Heart left ventricle (tissue), 16 donors: ENCODE data around the gene RAB14. TPM values are rescaled to one million over a fixed set of nuclear protein-coding genes. Genes with fewer than 3 reads are reported as not detected.
"Not testable (repeated sequence)": the region's sequence is repeated elsewhere in the genome, so short reads cannot be mapped to it uniquely, and the experiment has no call there.

Experiments used
- ATAC-seq, 4 donors: fragments of 200-7000 bp; cut with Tn5 transposase; one replicate each; pipeline ENCODE4 v1.9.1; 2020 to 2022; ENCODE audit warnings: moderate library complexity in 4 of 4, mild to moderate bottlenecking in 3 of 4, moderate number of reproducible peaks in 1 of 4
- DNase-seq, 5 donors: peaks; one replicate each; pipeline ENCODE4 v3.0.0-alpha.2; 2020
- H3K27ac ChIP-seq, 12 donors: fragments of 200-600 bp; sonication (generic) in 4 of 12; one replicate each; pipeline versions ENCODE4 v1.5.0 to v1.8.0; 2016 to 2022; ENCODE audit warnings: mild to moderate bottlenecking in 2 of 12
- H3K27me3 ChIP-seq, 9 donors: fragments of 200-600 bp; sonication (generic) in 2 of 9; one replicate each; pipeline versions ENCODE4 v1.5.1 to v1.8.0; 2016 to 2022; ENCODE audit warnings: mild to moderate bottlenecking in 3 of 9
- H3K36me3 ChIP-seq, 9 donors: fragments of 200-600 bp; sonication (generic) in 2 of 9; one replicate each; pipeline versions ENCODE4 v1.5.0 to v1.8.0; 2018 to 2022; ENCODE audit warnings: mild to moderate bottlenecking in 2 of 9
- H3K4me1 ChIP-seq, 12 donors: fragments of 200-600 bp; sonication (generic) in 4 of 12; one replicate each; pipeline versions ENCODE4 v1.5.0 to v1.8.0; 2016 to 2022; ENCODE audit warnings: mild to moderate bottlenecking in 3 of 12
- H3K4me3 ChIP-seq, 12 donors: fragments of 200-600 bp; sonication (generic) in 4 of 12; one replicate each; pipeline versions ENCODE4 v1.5.0 to v1.8.0; 2017 to 2022; ENCODE audit warnings: mild to moderate bottlenecking in 9 of 12, moderate library complexity in 4 of 12
- H3K9me3 ChIP-seq, 12 donors: fragments of 200-600 bp; sonication (generic) in 4 of 12; one replicate each; pipeline versions ENCODE4 v1.5.0 to v1.8.0; 2016 to 2022; ENCODE audit warnings: mild to moderate bottlenecking in 1 of 12
- CTCF ChIP-seq, 12 donors: fragments of 200-600 bp; sonication (generic) in 4 of 12; IDR thresholded peaks; one replicate each; pipeline versions ENCODE4 v1.5.0 to v1.8.0; 2018 to 2022; ENCODE audit warnings: antibody characterized with exemption in 12 of 12, mild to moderate bottlenecking in 5 of 12
- POLR2A ChIP-seq, 2 donors: fragments of 450-650 bp; IDR thresholded peaks; one replicate each; pipeline ENCODE4 v1.6.1; 2017; ENCODE audit warnings: antibody characterized with exemption in 2 of 2, mild to moderate bottlenecking in 2 of 2, moderate library complexity in 2 of 2
- WGBS, 4 donors: extraction: QIAGEN DNeasy Blood & Tissue Kit in 2 of 4; methylation state at CpG; one replicate each; pipeline versions ENCODE4 v1.1.5 to v1.1.7; 2013 to 2018; 5-methylcytosine and 5-hydroxymethylcytosine counted together
- intact Hi-C, 10 donors: fragments of 100-400 bp; cut with DNase I; formaldehyde crosslinking; loops; one replicate each; pipeline versions ENCODE4 v1.11.1 to v1.14.2; 2022
- polyA plus RNA-seq, 2 donors: library from polyadenylated mRNA; stranded (reverse); fragments of 200-250 nt; gene quantifications; one replicate each; pipeline ENCODE4 v1.2.3, GENCODE V29; 2013
- total RNA-seq, 9 donors: library from RNA; depleted of rRNA in 2 of 9; stranded (reverse); fragments of >200 nt in 2 of 9; fragmentation: NEBNext Ultra II Directional in 3 of 9; extraction: Animal tissue kit (Norgen Biotek cat#: 25700) in 3 of 9; gene quantifications; one replicate each; pipeline versions ENCODE4 v1.1.0 to v1.2.4, GENCODE V29; 2016 to 2023
- donor health status: ischemic (EF 13 %, LVEDD 7.1; RV severe dilation, severe dysfunction).
- donor health status: healthy with polysubstance abuse.
- donor health status: DM: no; HTN: yes; CAD: no.
- donor health status: DM: no; HTN: no; CAD: no.
- donor health status: ischemic (EF 25% LVEDD 6.9; RV normal size, moderate dysfunction).
- donor health status: ischemic (EF 25% LVEDD 5.7; RV mildly dilated, moderate dysfunction).
- donor health status: healthy.
- donor health status: DM: yes; HTN: yes; CAD: no.
- donor health status: ischemic (EF 35%, LVEDD 5.7; RV mildly dilated, moderate dysfunction).
- donor health status: nonischemic (EF 11% LVEDD 7.7; RV severe dilation, severe dysfunction).
- donor health status: DM: yes; HTN: yes; CAD: no.
- donor health status: PGD.
- donor health status: ischemic (EF 29% LVEDD 5.4; RV normal size, mild dysfunction).
- donor health status: nonischemic (EF 23%, LVEDD 6.1; RV moderate dilation, normal function).

RAB14 gene
- total and polyA plus RNA-seq, 11 donors, result 15.8 to 66.9 (median 50.4) TPM

DNA sequence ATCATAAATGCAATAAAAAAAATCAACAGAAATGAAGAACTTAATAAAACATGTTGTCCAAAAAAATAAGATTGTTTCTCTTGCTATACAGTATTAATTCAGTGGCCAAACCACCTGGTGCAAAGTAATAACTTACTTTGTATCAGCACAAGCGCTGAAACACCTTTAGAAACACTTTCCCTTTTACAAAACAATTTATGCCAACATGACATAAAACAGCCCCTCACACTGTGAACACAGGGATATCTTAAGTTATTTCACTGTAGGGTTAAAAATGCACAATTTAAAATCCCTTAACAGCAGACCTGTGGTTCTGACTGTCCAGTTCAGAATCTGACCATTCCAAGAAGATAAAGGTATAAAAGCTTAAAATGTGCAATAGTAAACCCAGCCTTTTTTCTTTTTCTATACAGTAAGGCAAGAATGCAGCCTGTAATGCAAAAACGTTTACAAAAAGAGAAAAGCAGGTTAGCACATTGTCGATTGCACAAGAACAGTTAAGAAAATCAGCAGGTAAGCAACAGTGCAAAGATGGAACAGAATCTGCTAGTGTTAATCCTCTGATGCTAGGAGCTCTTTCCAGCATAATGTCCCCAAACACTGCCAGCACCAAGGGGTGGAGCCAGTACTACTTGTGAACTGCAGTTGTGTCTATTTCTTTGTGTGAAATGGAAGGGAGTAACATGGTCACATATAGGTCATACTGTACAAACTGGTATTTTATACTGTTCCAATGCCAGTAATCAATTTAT is 21.6 kb downstream of the RAB14 start:
- H3K4me3 ChIP-seq, result no peak overlapping the region
- H3K27me3 ChIP-seq, result no peaks in the 10 kb centered on the region
- intact Hi-C loops, result no loop called here
- H3K4me1 ChIP-seq, result peaks cover 0 to 49% (median 34%) of the 10 kb centered on the region in 12 donors
- ATAC-seq (no peak), DNase-seq (no peak)
- TF ChIP-seq CTCF (IDR thresholded peaks at IDR 0.05), result no peak
- H3K36me3 ChIP-seq, result peaks cover 0 to 92% (median 72%) of the 10 kb centered on the region in 9 donors
- no peaks in the 10 kb centered on the region for H3K9me3 ChIP-seq
- WGBS, 4 donors, result 75 to 93% (median 78%) methylated on average over 3 of the region's 3 CpGs
- no peak overlapping the region for H3K27ac ChIP-seq

GRCh38 chr9:121179373-121179721 is 22.3 kb downstream of the RAB14 start:
- H3K36me3 ChIP-seq, result peaks cover 0 to 100% (median 78%) of the 10 kb centered on the region in 9 donors
- intact Hi-C loops, H3K27me3 ChIP-seq, H3K27ac ChIP-seq, ATAC-seq, DNase-seq, H3K4me3 ChIP-seq, H3K9me3 ChIP-seq: not testable (repeated sequence)
- peaks cover 0 to 41% (median 27%) of the 10 kb centered on the region in 12 donors for H3K4me1 ChIP-seq
- WGBS, 4 donors, result 94 to 96% (median 96%) methylated on average over 1 of the region's 1 CpG

DNA sequence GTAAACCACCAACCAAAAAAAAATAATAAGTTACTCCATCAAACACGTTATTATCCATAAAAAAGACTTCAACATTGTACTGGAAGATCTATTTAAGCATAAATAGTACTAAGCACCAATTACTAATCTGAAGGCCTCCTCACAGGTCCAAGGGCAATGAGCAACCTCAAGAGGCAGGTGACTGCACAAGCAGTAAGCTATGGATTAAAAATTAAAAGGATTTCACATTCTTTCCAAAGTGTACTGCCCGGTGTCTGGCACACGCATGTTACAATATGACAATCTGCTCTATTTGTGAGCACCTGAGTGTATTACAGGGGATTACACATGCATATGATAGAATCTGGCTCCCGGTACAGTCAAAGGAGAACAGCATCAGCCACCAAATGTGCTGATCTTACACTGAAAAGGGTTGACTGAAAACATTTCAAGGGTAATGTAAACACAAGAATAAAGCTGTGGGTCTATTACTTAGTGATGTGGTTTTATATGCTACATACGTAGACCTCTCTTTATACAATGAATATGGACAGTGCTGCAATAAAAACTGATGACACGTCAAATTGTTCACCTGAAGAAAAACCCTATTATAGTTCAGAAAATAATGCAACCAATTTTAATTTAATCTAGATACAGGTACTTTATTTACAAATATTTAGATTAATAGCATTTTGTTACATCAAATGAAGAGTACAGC is 22.8 kb downstream of the RAB14 start:
- Histone ChIP-seq H3K36me3 (peaks cover 0 to 100% (median 83%) of the 10 kb centered on the region in 9 donors), H3K4me3 (no peak overlapping the region), H3K9me3 (no peaks in the 10 kb centered on the region), H3K4me1 (peaks cover 0 to 40% (median 24%) of the 10 kb centered on the region in 12 donors), H3K27ac (no peak overlapping the region), H3K27me3 (no peaks in the 10 kb centered on the region)
- DNase-seq, result no peak
- 86 to 91% (median 91%) methylated on average over 6 of the region's 6 CpGs for WGBS, 4 donors
- no peak for ATAC-seq
- TF ChIP-seq CTCF (IDR thresholded peaks at IDR 0.05) (no peak), POLR2A (IDR thresholded peaks at IDR 0.05) (no peak)
- intact Hi-C loops, result no loop called here

DNA sequence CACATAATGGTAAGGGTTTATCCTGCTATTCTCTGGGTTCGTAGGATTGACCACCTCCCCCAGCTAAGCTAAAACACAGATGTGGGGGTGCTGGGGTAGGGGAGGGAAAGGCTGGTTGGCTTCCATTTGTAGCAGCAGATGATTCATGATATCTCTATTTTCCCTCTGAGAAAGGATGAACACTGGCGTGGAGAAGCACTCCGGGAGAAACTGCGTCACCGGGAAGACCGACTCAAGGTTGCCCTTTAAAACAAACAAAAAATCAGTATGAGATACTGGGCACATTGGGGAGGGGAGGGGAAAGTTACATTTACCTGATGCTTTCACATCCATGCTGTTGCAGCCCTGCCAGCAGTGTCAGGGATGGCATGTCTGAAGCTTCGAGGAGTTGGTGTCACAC is 28.2 kb downstream of the RAB14 start:
- no peaks in the 10 kb centered on the region for H3K9me3 ChIP-seq
- H3K4me3 ChIP-seq, result no peak overlapping the region
- H3K27me3 ChIP-seq, result no peaks in the 10 kb centered on the region
- H3K4me1 ChIP-seq, result peaks cover 0 to 8% (median 0%) of the 10 kb centered on the region in 12 donors
- TF ChIP-seq CTCF (IDR thresholded peaks at IDR 0.05) (no peak), POLR2A (IDR thresholded peaks at IDR 0.05) (no peak)
- 95 to 96% (median 95%) methylated on average over 7 of the region's 7 CpGs for WGBS, 4 donors
- H3K36me3 ChIP-seq, result peaks cover 0 to 99% (median 87%) of the 10 kb centered on the region in 9 donors
- ATAC-seq (no peak), DNase-seq (no peak)
- intact Hi-C loops, result no loop called here
- no peak overlapping the region for H3K27ac ChIP-seq
